D721Med (cell line): Measurements from ENCODE around the gene SFMBT2.

Experiments used
- DNase-seq: peaks from one replicate; pipeline ENCODE4 v3.0.0; 2011; ENCODE audit warnings: low spot score; ENCODE audit not compliant: insufficient read length
- FAIRE-seq: peaks from 2 replicates; lab custom pipeline; 2011; peaks lifted over from hg19 to GRCh38; lab: Jason Lieb, UNC
- CTCF ChIP-seq: IDR thresholded peaks from 2 replicates; pipeline ENCODE4 v1.5.1; 2012; ENCODE audit warnings: mild to moderate bottlenecking, control low read depth; ENCODE audit not compliant: insufficient read depth; ENCODE audit errors: missing control alignments

Gene SFMBT2

GRCh38 chr10:7164955-7165354 is 245.9 kb downstream of the SFMBT2 start:
- no peak for FAIRE-seq
- DNase-seq, result no peak
- TF ChIP-seq CTCF, result no peak

DNA sequence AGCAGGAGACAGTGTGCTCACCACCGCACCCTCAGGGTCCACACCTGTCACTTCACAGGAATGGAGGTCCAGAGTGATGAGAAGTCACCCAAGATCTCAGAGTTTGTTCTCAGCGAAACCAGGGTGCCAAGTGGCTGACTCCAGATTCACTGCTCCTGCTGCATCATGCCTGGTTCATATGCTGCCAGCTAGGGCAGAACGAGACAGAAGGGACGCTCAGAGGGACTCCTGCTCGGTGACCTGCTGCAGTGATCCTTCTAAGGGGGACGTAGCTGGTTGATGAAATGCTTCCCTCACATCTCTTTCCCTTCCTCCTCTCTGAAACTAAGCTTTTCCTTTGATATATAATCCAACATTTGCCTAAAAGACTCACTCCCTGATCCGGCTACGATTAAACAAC is 248.5 kb downstream of the SFMBT2 start:
- DNase-seq (no peak), FAIRE-seq (no peak)
- TF ChIP-seq CTCF, result no peak

- DNase-seq (no peak), FAIRE-seq (no peak)
- TF ChIP-seq CTCF, result no peak
Measured at GRCh38 chr10:7161484-7162250, 249.2 kb downstream of the SFMBT2 start.

GRCh38 chr10:7159928-7160327 is 250.9 kb downstream of the SFMBT2 start:
- TF ChIP-seq CTCF, result no peak
- DNase-seq, result no peak
- no peak for FAIRE-seq

DNA sequence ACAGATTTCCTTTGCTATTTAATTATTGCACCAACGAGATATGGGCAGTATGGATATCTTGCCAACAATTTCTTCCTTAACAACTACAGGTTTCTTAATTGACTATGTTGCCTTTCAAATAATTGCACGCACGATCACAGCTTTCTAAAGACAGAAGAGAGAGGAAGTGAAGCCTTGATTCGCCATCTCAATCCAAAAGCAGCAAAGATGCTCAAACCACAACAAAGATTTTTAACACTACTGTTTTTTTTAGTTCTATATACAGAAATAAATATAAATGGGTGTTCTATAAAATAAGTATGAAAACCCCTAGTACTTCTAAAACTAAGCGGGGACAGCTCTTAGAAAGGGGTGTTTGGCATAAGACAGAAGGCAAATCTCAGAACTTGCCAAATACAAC is 251.3 kb downstream of the SFMBT2 start:
- FAIRE-seq (no peak), DNase-seq (no peak)
- TF ChIP-seq CTCF, result no peak

DNA sequence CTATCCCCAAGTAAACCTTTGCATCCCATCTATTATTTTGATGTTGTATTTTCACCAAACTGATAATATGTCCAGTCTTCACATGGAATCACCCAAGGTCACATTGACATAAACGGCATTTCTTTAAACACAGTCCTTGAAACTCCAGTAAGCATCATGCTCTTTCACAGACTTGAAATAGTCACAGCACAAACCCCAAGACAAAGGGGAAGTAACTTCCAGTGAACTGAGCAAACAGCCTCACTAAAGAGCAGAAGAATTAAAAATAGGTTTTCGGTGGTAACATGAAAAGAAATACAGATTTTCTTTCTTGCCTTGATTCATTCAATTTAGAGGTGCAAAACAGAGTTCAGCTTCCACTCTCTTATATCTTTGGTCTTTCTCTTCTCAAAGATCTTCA is 253.7 kb downstream of the SFMBT2 start:
- FAIRE-seq (no peak), DNase-seq (no peak)
- no peak for TF ChIP-seq CTCF

- no peak for DNase-seq
- FAIRE-seq, result no peak
- no peak for TF ChIP-seq CTCF
Measured at GRCh38 chr10:7153750-7154149, 257.1 kb downstream of the SFMBT2 start.
